MCF 10A (cell line): Measurements from ENCODE around the gene TMPRSS13. TPM values are rescaled to one million over a fixed set of nuclear protein-coding genes. Genes with fewer than 3 reads are reported as not detected.

Experiments
- BruUV-seq: library from RNA; stranded (reverse); fragments of 400-500 nt; replicated peaks from 2 replicates; lab custom pipeline; 2021; lab: Mats Ljungman, UMichigan
- CTCF ChIA-PET: fragments of 300-600 bp; sonication (Branson Sonifier 250); formaldehyde crosslinking; extraction: SDS; loops from one replicate; lab custom pipeline; 2021; ENCODE audit warnings: antibody characterized with exemption, inconsistent platforms; lab: Yijun Ruan, JAX
- POLR2A ChIA-PET: fragments of 300-600, 350-650 bp; sonication (Branson Sonifier 250); formaldehyde crosslinking; extraction: SDS; loops from one replicate; lab custom pipeline; 2020; ENCODE audit warnings: antibody characterized with exemption, inconsistent platforms; lab: Yijun Ruan, JAX
- DNase-seq: peaks from one replicate; pipeline ENCODE4 v3.0.0-alpha.2; 2018; ENCODE audit not compliant: unreplicated experiment
- H3K27ac Mint-ChIP-seq: one replicate; pipeline ENCODE4 v1.8.0; 2022; ENCODE audit warnings: mild to moderate bottlenecking, low read depth, mixed read lengths; ENCODE audit not compliant: unreplicated experiment
- H3K27me3 Mint-ChIP-seq: one replicate; pipeline ENCODE4 v1.8.0; 2022; ENCODE audit warnings: mixed read lengths; ENCODE audit not compliant: insufficient read depth, unreplicated experiment
- H3K36me3 Mint-ChIP-seq: one replicate; pipeline ENCODE4 v1.8.0; 2022; ENCODE audit warnings: mild to moderate bottlenecking, moderate library complexity, mixed read lengths; ENCODE audit not compliant: insufficient read depth, unreplicated experiment
- H3K4me1 Mint-ChIP-seq: one replicate; pipeline ENCODE4 v1.8.0; 2022; ENCODE audit warnings: mixed read lengths; ENCODE audit not compliant: insufficient read depth, unreplicated experiment
- H3K4me3 Mint-ChIP-seq: one replicate; pipeline ENCODE4 v1.8.0; 2022; ENCODE audit warnings: mild to moderate bottlenecking, moderate library complexity, mixed read lengths; ENCODE audit not compliant: unreplicated experiment
- H3K9me3 Mint-ChIP-seq: one replicate; pipeline ENCODE4 v1.8.0; 2022; ENCODE audit warnings: mixed read lengths; ENCODE audit not compliant: unreplicated experiment
- intact Hi-C: fragments of 100-400 bp; cut with micrococcal nuclease; formaldehyde crosslinking; loops from 2 replicates; pipeline ENCODE4 v1.14.1; 2022
- total RNA-seq: library from RNA; stranded (reverse); gene quantifications from 2 replicates; pipeline ENCODE4 v1.2.3, GENCODE V29; 2022
- TF ChIP-seq, protein P1 (sequence below): fragments of 200-600 bp; IDR thresholded peaks from one replicate; pipeline ENCODE4 v1.8.0; 2022; ENCODE audit warnings: antibody characterized with exemption, mild to moderate bottlenecking; ENCODE audit not compliant: unreplicated experiment

Gene TMPRSS13
- total RNA-seq, 1 experiment from 2014 or later, result not detected

DNA sequence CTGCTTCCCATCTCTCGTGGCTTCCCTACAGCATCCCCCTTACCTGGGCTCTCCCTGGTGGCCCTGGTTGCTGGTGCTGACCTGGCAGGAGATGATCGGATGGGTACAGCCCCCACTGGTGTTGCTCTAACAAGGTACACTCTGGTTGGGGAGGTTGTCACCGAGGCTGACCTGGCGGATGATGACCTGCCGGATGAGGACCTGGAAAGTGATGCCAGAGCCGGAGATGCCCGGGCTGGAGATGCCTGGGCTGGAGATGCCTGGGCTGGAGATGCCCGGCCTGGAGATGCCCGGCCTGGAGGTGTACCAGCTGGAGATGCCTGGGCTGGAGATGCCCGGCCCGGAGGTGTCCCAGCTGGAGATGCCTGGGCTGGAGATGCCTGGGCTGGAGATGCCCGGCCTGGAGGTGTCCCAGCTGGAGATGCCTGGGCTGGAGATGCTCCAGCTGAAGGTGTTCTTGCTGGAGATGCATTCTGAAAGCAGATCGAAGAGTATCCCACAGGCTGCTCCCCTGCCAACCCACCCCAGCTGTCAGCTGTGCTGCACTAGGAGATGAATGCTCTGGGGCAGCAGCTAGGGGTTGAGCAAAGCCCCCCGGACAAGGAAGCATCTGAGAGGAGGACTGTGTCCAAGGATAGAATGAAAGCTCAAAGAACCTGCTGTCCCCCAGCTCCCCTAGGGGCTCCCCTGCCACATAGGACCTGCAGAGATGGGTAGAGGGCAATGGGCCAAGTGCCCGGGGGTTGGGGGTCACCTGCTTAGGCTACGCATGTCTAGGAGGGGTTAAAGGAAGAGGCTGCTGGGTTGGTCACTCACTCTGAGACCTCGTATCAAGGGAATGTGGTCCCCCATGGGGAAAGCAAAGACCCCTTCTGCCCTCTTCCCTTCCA is 10.6 kb downstream of the TMPRSS13 start:
- POLR2A ChIA-PET, result no interaction called here
- H3K36me3 Mint-ChIP-seq, result no peaks in the 10 kb centered on the region
- no TSS peak for BruUV-seq

GRCh38 chr11:117917591-117918151 is 11.5 kb downstream of the TMPRSS13 start:
- POLR2A ChIA-PET, result no interaction called here
- intact Hi-C loops, result no loop called here

More for the DNA sequence above, 10.6 kb downstream of the TMPRSS13 start:
- H3K27ac Mint-ChIP-seq, result no peak overlapping the region
- no peak for DNase-seq
- intact Hi-C loops, result no loop called here
- no peak overlapping the region for H3K4me3 Mint-ChIP-seq
- no peaks in the 10 kb centered on the region for H3K4me1 Mint-ChIP-seq
- CTCF ChIA-PET, result interaction anchor here (0.6 to 2.2 kb wide), 3 partner anchors 28 to 371 kb away, joined by 3 to 8 read pairs (median 3); no protein-coding TSS in a partner anchor
- H3K27me3 Mint-ChIP-seq, result peaks cover 24% of the 10 kb centered on the region
- no peaks in the 10 kb centered on the region for H3K9me3 Mint-ChIP-seq
- TF ChIP-seq, protein P1, sequence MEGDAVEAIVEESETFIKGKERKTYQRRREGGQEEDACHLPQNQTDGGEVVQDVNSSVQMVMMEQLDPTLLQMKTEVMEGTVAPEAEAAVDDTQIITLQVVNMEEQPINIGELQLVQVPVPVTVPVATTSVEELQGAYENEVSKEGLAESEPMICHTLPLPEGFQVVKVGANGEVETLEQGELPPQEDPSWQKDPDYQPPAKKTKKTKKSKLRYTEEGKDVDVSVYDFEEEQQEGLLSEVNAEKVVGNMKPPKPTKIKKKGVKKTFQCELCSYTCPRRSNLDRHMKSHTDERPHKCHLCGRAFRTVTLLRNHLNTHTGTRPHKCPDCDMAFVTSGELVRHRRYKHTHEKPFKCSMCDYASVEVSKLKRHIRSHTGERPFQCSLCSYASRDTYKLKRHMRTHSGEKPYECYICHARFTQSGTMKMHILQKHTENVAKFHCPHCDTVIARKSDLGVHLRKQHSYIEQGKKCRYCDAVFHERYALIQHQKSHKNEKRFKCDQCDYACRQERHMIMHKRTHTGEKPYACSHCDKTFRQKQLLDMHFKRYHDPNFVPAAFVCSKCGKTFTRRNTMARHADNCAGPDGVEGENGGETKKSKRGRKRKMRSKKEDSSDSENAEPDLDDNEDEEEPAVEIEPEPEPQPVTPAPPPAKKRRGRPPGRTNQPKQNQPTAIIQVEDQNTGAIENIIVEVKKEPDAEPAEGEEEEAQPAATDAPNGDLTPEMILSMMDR, result no peak

DNA sequence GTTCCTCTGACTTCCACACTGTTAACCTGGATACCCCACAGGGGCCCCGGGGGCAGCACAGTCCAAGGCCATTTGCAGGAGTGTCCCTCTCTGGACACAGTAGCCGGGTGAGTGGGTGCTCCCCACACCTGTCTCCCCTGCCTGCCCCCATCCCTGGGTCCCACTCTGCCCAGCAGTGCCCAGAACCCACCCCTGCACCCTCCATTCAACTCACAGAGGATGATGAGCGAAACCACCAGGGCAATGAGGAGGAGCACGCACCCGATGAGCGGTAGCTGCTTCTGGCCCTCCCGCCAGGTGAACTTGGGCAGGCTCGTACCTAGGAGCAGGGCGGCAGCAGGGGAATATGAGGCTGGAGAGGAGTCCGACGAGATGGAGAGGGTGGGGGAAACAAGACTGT is 12.2 kb downstream of the TMPRSS13 start:
- Mint-ChIP-seq H3K9me3 (no peaks in the 10 kb centered on the region), H3K4me1 (no peaks in the 10 kb centered on the region), H3K27ac (no peak overlapping the region), H3K4me3 (no peak overlapping the region), H3K36me3 (no peaks in the 10 kb centered on the region), H3K27me3 (peaks cover 24% of the 10 kb centered on the region)
- intact Hi-C loops, result no loop called here
- no TSS peak for BruUV-seq
- no peak for DNase-seq
- CTCF ChIA-PET, result interaction anchor here (0.6 to 2.1 kb wide), 4 partner anchors 29 to 490 kb away, joined by 3 to 14 read pairs (median 4); no protein-coding TSS in a partner anchor
- TF ChIP-seq, protein P1, result no peak
- POLR2A ChIA-PET, result no interaction called here

More at GRCh38 chr11:117917591-117918151, 11.5 kb downstream of the TMPRSS13 start:
- no peak for DNase-seq
- no peaks in the 10 kb centered on the region for H3K9me3 Mint-ChIP-seq
- no TSS peak for BruUV-seq
- H3K4me3 Mint-ChIP-seq, result no peak overlapping the region
- H3K27me3 Mint-ChIP-seq, result peaks cover 24% of the 10 kb centered on the region
- CTCF ChIA-PET, result interaction anchor here (1.0 to 2.1 kb wide), 2 partner anchors 28 to 75 kb away, joined by 5 to 14 read pairs; no protein-coding TSS in a partner anchor
- TF ChIP-seq, protein P1, result no peak
- H3K4me1 Mint-ChIP-seq, result no peaks in the 10 kb centered on the region
- H3K36me3 Mint-ChIP-seq, result no peaks in the 10 kb centered on the region
- no peak overlapping the region for H3K27ac Mint-ChIP-seq

DNA sequence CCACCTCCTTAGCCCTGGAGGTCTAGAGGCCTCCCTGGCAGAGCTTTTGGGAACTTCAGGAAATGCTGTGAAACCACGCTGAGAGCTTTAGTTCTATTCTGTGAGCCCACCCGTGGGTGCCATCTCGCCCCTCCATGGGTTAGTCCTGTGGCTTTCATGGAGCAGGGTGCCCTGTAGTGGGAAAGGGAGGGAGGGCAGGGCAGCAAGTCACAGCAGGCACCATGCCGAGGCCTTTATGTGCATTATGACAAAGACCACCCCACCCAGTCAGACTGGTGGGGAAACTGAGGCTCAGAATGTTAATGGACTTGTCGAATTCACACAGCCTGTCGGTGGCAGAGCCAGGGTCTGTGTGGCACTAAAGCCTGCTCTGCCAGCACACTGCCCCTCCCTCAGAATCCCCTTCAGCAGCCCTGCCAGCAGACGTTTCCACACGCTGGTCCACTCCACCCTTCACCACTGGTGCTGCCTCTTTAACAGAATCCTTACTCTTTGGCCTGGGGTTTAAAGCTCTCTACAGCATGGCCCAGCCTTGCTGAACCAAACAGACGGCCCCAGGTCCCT is 13.4 kb downstream of the TMPRSS13 start:
- no peaks in the 10 kb centered on the region for H3K4me1 Mint-ChIP-seq
- no peak overlapping the region for H3K4me3 Mint-ChIP-seq
- H3K36me3 Mint-ChIP-seq, result no peaks in the 10 kb centered on the region
- H3K27ac Mint-ChIP-seq, result no peak overlapping the region
- BruUV-seq, result no TSS peak
- intact Hi-C loops, result no loop called here
- no peak for DNase-seq
- H3K9me3 Mint-ChIP-seq, result no peaks in the 10 kb centered on the region
- ChIA-PET POLR2A (no interaction called here), CTCF (interaction anchor here (1.1 to 2.1 kb wide), 2 partner anchors 30 to 489 kb away, joined by 3 to 14 read pairs; no protein-coding TSS in a partner anchor)
- peaks cover 24% of the 10 kb centered on the region for H3K27me3 Mint-ChIP-seq
- TF ChIP-seq, protein P1, result no peak
